H1 (cell line): ENCODE measurements around the gene GRM7. TPM values are rescaled to one million over a fixed set of nuclear protein-coding genes. Genes with fewer than 3 reads are reported as not detected.

Source experiments
- CTCF ChIA-PET: fragments of 300-600 bp; sonication (Branson Sonifier 250); formaldehyde crosslinking; loops from one replicate; lab custom pipeline; 2021; ENCODE audit not compliant: partially characterized antibody; lab: Charles Lee
- POLR2A ChIA-PET: fragments of 300-600 bp; sonication (Branson Sonifier 250); formaldehyde crosslinking; loops from one replicate; lab custom pipeline; 2021; ENCODE audit warnings: inconsistent platforms; ENCODE audit not compliant: partially characterized antibody; lab: Charles Lee
- DNase-seq, 2 experiments: peaks; one replicate each; pipeline versions ENCODE4 v3.0.0 to v3.0.0-alpha.2; 2010 to 2022; ENCODE audit warnings: low spot score in 2 of 2, low read depth in 1 of 2, mixed read lengths in 1 of 2
- FAIRE-seq: peaks from 2 replicates; lab custom pipeline; 2011; peaks lifted over from hg19 to GRCh38; lab: Jason Lieb, UNC
- H2AFZ ChIP-seq: 2 replicates; pipeline ENCODE4 v1.8.1; 2012; ENCODE audit warnings: low read length, inconsistent platforms
- H2AK5ac ChIP-seq: 2 replicates; pipeline ENCODE4 v1.6.1; 2013; ENCODE audit warnings: low read depth, low read length
- H2BK120ac ChIP-seq: replicated peaks from 2 replicates; pipeline ENCODE3; 2013; ENCODE audit warnings: low read depth, low read length, inconsistent platforms
- H2BK12ac ChIP-seq: 2 replicates; pipeline ENCODE4 v1.6.1; 2013; ENCODE audit warnings: low read depth, low read length
- H2BK15ac ChIP-seq: 2 replicates; pipeline ENCODE4 v1.6.1; 2013; ENCODE audit warnings: low read length
- H2BK20ac ChIP-seq: 2 replicates; pipeline ENCODE4 v1.6.1; 2013; ENCODE audit warnings: low read length
- H2BK5ac ChIP-seq: 2 replicates; pipeline ENCODE4 v1.6.1; 2013; ENCODE audit warnings: low read depth, low read length
- H3K14ac ChIP-seq: 2 replicates; pipeline ENCODE4 v1.6.1; 2013; ENCODE audit warnings: inconsistent platforms; ENCODE audit not compliant: insufficient read length
- H3K18ac ChIP-seq: 2 replicates; pipeline ENCODE4 v1.6.1; 2013; ENCODE audit warnings: low read length; ENCODE audit errors: extremely low read depth
- H3K23ac ChIP-seq: 2 replicates; pipeline ENCODE4 v1.6.1; 2013; ENCODE audit warnings: inconsistent platforms; ENCODE audit not compliant: insufficient read length
- H3K23me2 ChIP-seq: 2 replicates; pipeline ENCODE4 v1.6.1; 2013; ENCODE audit warnings: low read depth, low read length
- H3K27ac ChIP-seq: 2 replicates; pipeline ENCODE4 v1.6.1; 2011; ENCODE audit warnings: low read depth, low read length, inconsistent platforms
- H3K27me3 ChIP-seq, 4 experiments: replicated peaks in 1 of 4; 1 replicate in 1 of 4; 2 replicates in 3 of 4; pipeline versions ENCODE4 v1.6.1 to v1.8.1; 2011 to 2013; ENCODE audit warnings: low read length in 3 of 4, mild to moderate bottlenecking in 3 of 4, inconsistent platforms in 2 of 4, mixed read lengths in 2 of 4, moderate library complexity in 1 of 4; ENCODE audit not compliant: control insufficient read depth in 3 of 4, insufficient read depth in 3 of 4; ENCODE audit errors: extremely low read depth in 1 of 4
- H3K36me3 ChIP-seq, 4 experiments: 2 replicates each; pipeline versions ENCODE4 v1.6.1 to v1.8.1; 2011 to 2013; ENCODE audit warnings: mild to moderate bottlenecking in 4 of 4, low read length in 3 of 4, moderate library complexity in 2 of 4, control low read depth in 1 of 4, inconsistent platforms in 1 of 4; ENCODE audit not compliant: insufficient read depth in 4 of 4, control insufficient read depth in 2 of 4
- H3K4ac ChIP-seq: replicated peaks from 2 replicates; pipeline ENCODE3; 2013; ENCODE audit warnings: low read length, low read depth, mixed read lengths, inconsistent platforms; ENCODE audit not compliant: insufficient read length
- H3K4me1 ChIP-seq, 4 experiments: replicated peaks in 1 of 4; 1 replicate in 1 of 4; 2 replicates in 3 of 4; pipeline versions ENCODE4 v1.6.1 to v1.8.1; 2011 to 2013; ENCODE audit warnings: low read length in 3 of 4, inconsistent platforms in 2 of 4, mixed read lengths in 1 of 4; ENCODE audit not compliant: insufficient read depth in 4 of 4, control insufficient read depth in 3 of 4
- H3K4me2 ChIP-seq, 2 experiments: 2 replicates each; pipeline versions ENCODE4 v1.6.1 to v1.8.1; 2011 to 2013; ENCODE audit warnings: low read depth in 2 of 2, low read length in 2 of 2, control low read depth in 1 of 2, inconsistent platforms in 1 of 2, mild to moderate bottlenecking in 1 of 2; ENCODE audit not compliant: insufficient read depth in 1 of 2
- H3K4me3 ChIP-seq, 4 experiments: fragments of 200-600, 300-600 bp in 1 of 4; sonication (generic), shearing (Covaris generic), sonication (Bioruptor Twin) in 1 of 4; 2 replicates each; pipeline versions ENCODE4 v1.5.1 to v1.8.1; 2011 to 2016; ENCODE audit warnings: low read length in 4 of 4, low read depth in 3 of 4, control low read depth in 2 of 4, inconsistent platforms in 2 of 4, mild to moderate bottlenecking in 2 of 4, mixed read lengths in 1 of 4, moderate library complexity in 1 of 4; ENCODE audit not compliant: insufficient read depth in 2 of 4; ENCODE audit errors: extremely low read depth in 1 of 4
- H3K56ac ChIP-seq: replicated peaks from 2 replicates; pipeline ENCODE3; 2013; ENCODE audit warnings: low read depth, mild to moderate bottlenecking, mixed read lengths, low read length, inconsistent platforms; ENCODE audit not compliant: insufficient read length
- H3K79me1 ChIP-seq: 2 replicates; pipeline ENCODE4 v1.6.1; 2013; ENCODE audit warnings: low read depth, low read length, control low read depth
- H3K79me2 ChIP-seq, 2 experiments: 2 replicates each; pipeline versions ENCODE4 v1.6.1 to v1.8.1; 2012 to 2013; ENCODE audit warnings: low read length in 2 of 2, mild to moderate bottlenecking in 2 of 2, inconsistent platforms in 1 of 2; ENCODE audit not compliant: insufficient read depth in 2 of 2, control insufficient read depth in 1 of 2
- H3K9ac ChIP-seq, 4 experiments: replicated peaks in 1 of 4; 1 replicate in 1 of 4; 2 replicates in 3 of 4; pipeline versions ENCODE4 v1.6.1 to v1.8.1; 2011 to 2013; ENCODE audit warnings: low read depth in 3 of 4, low read length in 3 of 4, control low read depth in 2 of 4, mild to moderate bottlenecking in 2 of 4, moderate library complexity in 2 of 4, inconsistent platforms in 1 of 4; ENCODE audit errors: extremely low read depth in 1 of 4
- H3K9me3 ChIP-seq, 2 experiments: 2 replicates each; pipeline versions ENCODE4 v1.6.1 to v1.8.1; 2012 to 2013; ENCODE audit warnings: mild to moderate bottlenecking in 2 of 2, moderate library complexity in 2 of 2, control low read depth in 1 of 2, inconsistent platforms in 1 of 2, low read depth in 1 of 2, low read length in 1 of 2, mixed read lengths in 1 of 2; ENCODE audit not compliant: insufficient read depth in 2 of 2
- H4K20me1 ChIP-seq, 2 experiments: replicated peaks in 1 of 2; 2 replicates each; pipeline versions ENCODE3 to v1.8.1; 2011 to 2013; ENCODE audit warnings: inconsistent platforms in 2 of 2, low read length in 2 of 2, mild to moderate bottlenecking in 1 of 2; ENCODE audit not compliant: insufficient read depth in 2 of 2, control insufficient read depth in 1 of 2
- H4K5ac ChIP-seq: 2 replicates; pipeline ENCODE4 v1.6.1; 2013; ENCODE audit warnings: low read length, low read depth, mixed read lengths, inconsistent platforms; ENCODE audit not compliant: insufficient read length
- H4K8ac ChIP-seq: 2 replicates; pipeline ENCODE4 v1.8.0; 2013; ENCODE audit warnings: mild to moderate bottlenecking, moderate library complexity, low read length, inconsistent platforms; ENCODE audit not compliant: insufficient read depth; ENCODE audit errors: extremely low read depth
- H4K91ac ChIP-seq: replicated peaks from 2 replicates; pipeline ENCODE3; 2013; ENCODE audit warnings: low read length, mixed read lengths, inconsistent platforms; ENCODE audit not compliant: insufficient read length
- CBX5 ChIP-seq: fragments of 300-800, 300-1000 bp; sonication (generic); IDR thresholded peaks from 2 replicates; pipeline ENCODE4 v1.7.1; 2016; ENCODE audit warnings: antibody characterized with exemption, low read length, low read depth
- CHD2 ChIP-seq: IDR thresholded peaks from 2 replicates; pipeline ENCODE4 v1.6.1; 2012; ENCODE audit warnings: low read length, improper control_type of control experiment
- EP300 ChIP-seq, 2 experiments: IDR thresholded peaks; 1 replicate in 1 of 2; 2 replicates in 1 of 2; pipeline ENCODE4 v1.6.1; 2011 to 2012; ENCODE audit warnings: low read depth in 2 of 2, low read length in 2 of 2, mild to moderate bottlenecking in 2 of 2, borderline replicate concordance in 1 of 2, inconsistent platforms in 1 of 2, moderate library complexity in 1 of 2
- JUN ChIP-seq: IDR thresholded peaks from 2 replicates; pipeline ENCODE4 v1.6.1; 2011; ENCODE audit warnings: low read depth, mild to moderate bottlenecking, improper control_type of control experiment, low read length
- NANOG ChIP-seq: IDR thresholded peaks from 2 replicates; pipeline ENCODE4 v1.6.1; 2011; ENCODE audit warnings: low read length, low read depth, mild to moderate bottlenecking, inconsistent platforms; ENCODE audit not compliant: insufficient read depth, poor library complexity, severe bottlenecking
- POLR2A ChIP-seq, 2 experiments: IDR thresholded peaks; 1 replicate in 1 of 2; 2 replicates in 1 of 2; pipeline ENCODE4 v1.6.1; 2011; ENCODE audit warnings: low read depth in 2 of 2, low read length in 2 of 2, mild to moderate bottlenecking in 2 of 2; ENCODE audit errors: control extremely low read depth in 1 of 2
- RNF2 ChIP-seq: fragments of 200-900, 300-1000 bp; sonication (generic); IDR thresholded peaks from 2 replicates; pipeline ENCODE4 v1.7.1; 2016; ENCODE audit warnings: borderline replicate concordance, low read depth, mild to moderate bottlenecking, antibody characterized with exemption, low read length; ENCODE audit not compliant: poor library complexity, severe bottlenecking; ENCODE audit errors: missing control alignments
- SIN3A ChIP-seq, 2 experiments: IDR thresholded peaks in 1 of 2; conservative IDR thresholded peaks in 1 of 2; 2 replicates each; pipeline ENCODE4 v1.6.1; 2011 to 2012; ENCODE audit warnings: low read length in 2 of 2, improper control_type of control experiment in 1 of 2, low read depth in 1 of 2, mild to moderate bottlenecking in 1 of 2
- SP2 ChIP-seq: IDR thresholded peaks from 2 replicates; pipeline ENCODE4 v1.6.1; 2012; ENCODE audit warnings: mild to moderate bottlenecking, low read length, inconsistent platforms
- SUZ12 ChIP-seq: fragments of 200-600 bp; sonication (generic); IDR thresholded peaks from 2 replicates; pipeline ENCODE4 v1.6.1; 2012; ENCODE audit warnings: mild to moderate bottlenecking, inconsistent platforms, low read length, moderate library complexity, mixed read lengths
- TAF1 ChIP-seq: IDR thresholded peaks from 2 replicates; pipeline ENCODE4 v1.6.1; 2011; ENCODE audit warnings: mild to moderate bottlenecking, low read depth, low read length
- YY1 ChIP-seq: IDR thresholded peaks from 2 replicates; pipeline ENCODE4 v1.6.1; 2011; ENCODE audit warnings: low read depth, mild to moderate bottlenecking, low read length
- ZNF274 ChIP-seq: IDR thresholded peaks from 2 replicates; pipeline ENCODE4 v1.7.0; 2012; ENCODE audit warnings: low read length, borderline replicate concordance; ENCODE audit errors: extremely low read depth
- WGBS, 2 experiments: shearing (Covaris generic) in 1 of 2; methylation state at CpG; one replicate each; pipeline versions ENCODE4 v1.1.6 to v1.1.7; 2013 to 2015; ENCODE audit warnings: low lambda C conversion rate in 2 of 2, mixed read lengths in 2 of 2, inconsistent platforms in 1 of 2, low coverage in 1 of 2, missing lambda C conversion rate in 1 of 2; ENCODE audit not compliant: insufficient replicate concordance in 2 of 2, insufficient coverage in 1 of 2, insufficient read length in 1 of 2; ENCODE audit errors: extremely low coverage in 1 of 2, missing lambda C conversion rate in 1 of 2; 5-methylcytosine and 5-hydroxymethylcytosine counted together
- polyA plus RNA-seq, 7 experiments: library from polyadenylated mRNA; depleted of rRNA in 3 of 7; stranded (reverse) in 5 of 7; unstranded in 2 of 7; fragments of >200 nt in 5 of 7; fragments of 200-250 nt in 2 of 7; gene quantifications; 1 replicate in 5 of 7; 2 replicates in 1 of 7; 4 replicates in 1 of 7; pipeline versions ENCODE4 v1.2.1 to v1.2.3, GENCODE V29; 2011 to 2013; ENCODE audit warnings: missing spikeins in 2 of 7, mixed read lengths in 2 of 7
- total RNA-seq: library from RNA; stranded (reverse); fragmentation: NEBNext Ultra II Directional; extraction: Animal tissue kit (Norgen Biotek cat#: 25700); gene quantifications from 2 replicates; pipeline ENCODE4 v1.2.1, GENCODE V29; 2021

Gene GRM7
- total and polyA plus RNA-seq, 2 of the 8 experiments (the other 6 are each of a cell fraction or from before 2014, with no cell fraction given): 0.17 to 0.24 TPM

GRCh38 chr3:7000501-7000900, 139.6 kb downstream of the GRM7 start:
- no peak overlapping the region for H2AK5ac ChIP-seq
- H4K20me1 ChIP-seq: no peaks in the 10 kb centered on the region
- H2AFZ ChIP-seq: no peak overlapping the region
- no peak overlapping the region for H3K9ac ChIP-seq
- no peak overlapping the region for H3K14ac ChIP-seq
- H3K9me3 ChIP-seq: peaks cover 3 to 11% of the 10 kb centered on the region in 2 experiments; a peak in 2 of 4 replicates
- H3K36me3 ChIP-seq: no peaks in the 10 kb centered on the region
- no peak overlapping the region for H2BK120ac ChIP-seq
- FAIRE-seq (no peak), DNase-seq (no peak)
- H4K5ac ChIP-seq: no peak overlapping the region
- H3K18ac ChIP-seq: no peak overlapping the region
- H3K23me2 ChIP-seq: no peaks in the 10 kb centered on the region
- no peak overlapping the region for H3K23ac ChIP-seq
- no peak overlapping the region for H3K4me3 ChIP-seq
- no peak overlapping the region for H2BK15ac ChIP-seq
- CTCF ChIA-PET: no interaction called here
- no peak overlapping the region for H3K56ac ChIP-seq
- no peak overlapping the region for H3K4ac ChIP-seq
- no peak overlapping the region for H2BK12ac ChIP-seq
- H4K91ac ChIP-seq: no peak overlapping the region
- no peak overlapping the region for H2BK20ac ChIP-seq
- WGBS, 2 experiments: 100% methylated on average over 1 of the region's 1 CpG; no CpG with 5 or more reads in 1 of the 2 experiments
- H2BK5ac ChIP-seq: no peak overlapping the region
- no peaks in the 10 kb centered on the region for H3K27me3 ChIP-seq
- H3K79me2 ChIP-seq: no peaks in the 10 kb centered on the region
- H4K8ac ChIP-seq: no peak overlapping the region
- POLR2A ChIA-PET: no interaction called here
- H3K4me1 ChIP-seq: no peaks in the 10 kb centered on the region
- no peak overlapping the region for H3K27ac ChIP-seq
- no peaks in the 10 kb centered on the region for H3K79me1 ChIP-seq
- no peak overlapping the region for H3K4me2 ChIP-seq
- no peak for TF ChIP-seq SUZ12
- TF ChIP-seq TAF1: no peak
- TF ChIP-seq SIN3A (conservative IDR thresholded peaks at IDR 0.05 in 1 of 2, IDR thresholded peaks at IDR 0.05 in 1 of 2; ENCODE audit: low read depth in 1 of 2, low read length in 2 of 2): no peak
- no peak for TF ChIP-seq EP300 (IDR thresholded peaks at IDR 0.05; ENCODE audit: borderline replicate concordance in 1 of 2, low read depth in 2 of 2, low read length in 2 of 2)
- no peak for TF ChIP-seq SP2
- TF ChIP-seq POLR2A (IDR thresholded peaks at IDR 0.05; ENCODE audit: control extremely low read depth in 1 of 2, low read depth in 2 of 2, low read length in 2 of 2): no peak
- no peak for TF ChIP-seq CHD2
- no peak for TF ChIP-seq JUN
- TF ChIP-seq RNF2: no peak
- no peak for TF ChIP-seq NANOG
- no peak for TF ChIP-seq ZNF274
- TF ChIP-seq YY1: no peak
- TF ChIP-seq CBX5: no peak
